Hepatic stellate cell (primary cell): Measurements from ENCODE around the gene ZNF330.

Experiments
- DNase-seq: peaks from one replicate; pipeline ENCODE4 v3.0.0; 2011; ENCODE audit warnings: low spot score

Gene ZNF330

GRCh38 chr4:141233673-141234072 is 13.0 kb downstream of the ZNF330 start:
- DNase-seq, result no peak

- DNase-seq, result no peak
Measured at GRCh38 chr4:141238186-141238585, 17.5 kb downstream of the ZNF330 start.

- DNase-seq, result no peak
Measured at GRCh38 chr4:141240259-141240658, 19.6 kb downstream of the ZNF330 start.

- DNase-seq, result no peak
Measured at GRCh38 chr4:141240671-141241070, 20.0 kb downstream of the ZNF330 start.

- DNase-seq, result no peak
Measured at GRCh38 chr4:141241986-141242385, 21.3 kb downstream of the ZNF330 start.

GRCh38 chr4:141244419-141244818 is 23.7 kb downstream of the ZNF330 start:
- DNase-seq, result no peak

GRCh38 chr4:141246243-141246642 is 25.5 kb downstream of the ZNF330 start:
- peak; percentile 27 for DNase-seq

- DNase-seq, result no peak
Measured at GRCh38 chr4:141246683-141247429, 26.2 kb downstream of the ZNF330 start.

GRCh38 chr4:141247430-141247780 is 26.7 kb downstream of the ZNF330 start:
- no peak for DNase-seq

GRCh38 chr4:141248029-141248428 is 27.3 kb downstream of the ZNF330 start:
- DNase-seq, result no peak

- DNase-seq, result no peak
Measured at GRCh38 chr4:141248486-141248885, 27.8 kb downstream of the ZNF330 start.

GRCh38 chr4:141254326-141254725 is 33.6 kb downstream of the ZNF330 start:
- no peak for DNase-seq

GRCh38 chr4:141255016-141255415 is 34.3 kb downstream of the ZNF330 start:
- DNase-seq, result no peak

- no peak for DNase-seq
Measured at GRCh38 chr4:141258558-141258957, 37.9 kb downstream of the ZNF330 start.

GRCh38 chr4:141275834-141276233 is 55.1 kb downstream of the ZNF330 start:
- DNase-seq, result peak; percentile 62

GRCh38 chr4:141283152-141283551 is 62.5 kb downstream of the ZNF330 start:
- no peak for DNase-seq

GRCh38 chr4:141283563-141283962 is 62.9 kb downstream of the ZNF330 start:
- DNase-seq, result no peak
